GM21367 (cell line): Measurements from ENCODE around the gene HBQ1.
"Not testable (repeated sequence)": the region's sequence is repeated elsewhere in the genome, so short reads cannot be mapped to it uniquely, and the experiment has no call there.

Source experiments
- ATAC-seq: cut with Tn5 transposase; IDR thresholded peaks from one replicate; pipeline ENCODE4 v1.9.1; 2021; ENCODE audit not compliant: unreplicated experiment

Gene HBQ1

GRCh38 chr16:200388-200787 is 20.1 kb downstream of the HBQ1 start:
- ATAC-seq = no peak

- no peak for ATAC-seq
Observed at GRCh38 chr16:203246-203645, 23.0 kb downstream of the HBQ1 start.

GRCh38 chr16:204046-204445 is 23.8 kb downstream of the HBQ1 start:
- not testable (repeated sequence) for ATAC-seq

- not testable (repeated sequence) for ATAC-seq
Observed at GRCh38 chr16:209359-209758, 29.1 kb downstream of the HBQ1 start.

- ATAC-seq = not testable (repeated sequence)
Observed at GRCh38 chr16:211631-212180, 31.4 kb downstream of the HBQ1 start.

- ATAC-seq = no peak
Observed at GRCh38 chr16:212999-213398, 32.7 kb downstream of the HBQ1 start.

- ATAC-seq = no peak
Observed at GRCh38 chr16:220021-220420, 39.8 kb downstream of the HBQ1 start.

GRCh38 chr16:228151-228851 is 48.0 kb downstream of the HBQ1 start:
- no peak for ATAC-seq

GRCh38 chr16:228852-229730 is 48.8 kb downstream of the HBQ1 start, which contains the start of gene LUC7L:
Gene LUC7L, minus strand, starts transcription at chr16:229449. Its CDS starts 110 bp downstream, at chr16:229339.
- peak; percentile 68 for ATAC-seq

GRCh38 chr16:229731-230281 is 49.5 kb downstream of the HBQ1 start:
- no peak for ATAC-seq

- ATAC-seq = not testable (repeated sequence)
Observed at GRCh38 chr16:230351-230750, 50.1 kb downstream of the HBQ1 start.
